Endodermal cell (in vitro differentiated cells): Measurements from ENCODE around the gene SALL3. TPM values are rescaled to one million over a fixed set of nuclear protein-coding genes. Genes with fewer than 3 reads are reported as not detected.

Experiments used
- DNase-seq: peaks from one replicate; pipeline ENCODE4 v3.0.0-alpha.2; 2017
- H3K27ac ChIP-seq: 2 replicates; pipeline ENCODE4 v1.5.1; 2013; ENCODE audit warnings: mild to moderate bottlenecking, low read depth, low read length, moderate library complexity
- H3K27me3 ChIP-seq: 2 replicates; pipeline ENCODE4 v1.6.1; 2013; ENCODE audit warnings: mild to moderate bottlenecking, low read length, moderate library complexity; ENCODE audit not compliant: insufficient read depth, control insufficient read depth, poor library complexity, severe bottlenecking
- H3K36me3 ChIP-seq: 2 replicates; pipeline ENCODE4 v1.7.0; 2013; ENCODE audit warnings: mild to moderate bottlenecking, low read length, moderate library complexity; ENCODE audit not compliant: control insufficient read depth, insufficient read depth
- H3K4me1 ChIP-seq: one replicate; pipeline ENCODE4 v1.7.0; 2013; ENCODE audit warnings: low read length; ENCODE audit not compliant: control insufficient read depth, insufficient read depth
- H3K4me3 ChIP-seq: 2 replicates; pipeline ENCODE4 v1.5.1; 2013; ENCODE audit warnings: mild to moderate bottlenecking, low read length, moderate library complexity
- H3K9ac ChIP-seq: 2 replicates; pipeline ENCODE4 v1.6.1; 2013; ENCODE audit warnings: mild to moderate bottlenecking, low read length, moderate library complexity; ENCODE audit not compliant: poor library complexity, severe bottlenecking; ENCODE audit errors: extremely low read depth
- H3K9me3 ChIP-seq: 2 replicates; pipeline ENCODE4 v1.6.1; 2013; ENCODE audit warnings: mild to moderate bottlenecking, low read length, moderate library complexity; ENCODE audit not compliant: control insufficient read depth
- H3K27ac Mint-ChIP-seq: 2 replicates; pipeline ENCODE4 v1.8.0; 2020; ENCODE audit warnings: mixed read lengths
- H3K27me3 Mint-ChIP-seq: 2 replicates; pipeline ENCODE4 v1.8.0; 2021; ENCODE audit warnings: mild to moderate bottlenecking, mixed read lengths; ENCODE audit not compliant: insufficient read depth
- H3K36me3 Mint-ChIP-seq: 2 replicates; pipeline ENCODE4 v1.8.0; 2020; ENCODE audit warnings: low read depth, mixed read lengths
- H3K4me1 Mint-ChIP-seq: 2 replicates; pipeline ENCODE4 v1.8.0; 2020; ENCODE audit warnings: mixed read lengths
- H3K4me3 Mint-ChIP-seq: 2 replicates; pipeline ENCODE4 v1.8.0; 2020; ENCODE audit warnings: mild to moderate bottlenecking, moderate library complexity, mixed read lengths
- H3K9me3 Mint-ChIP-seq: 2 replicates; pipeline ENCODE4 v1.8.0; 2020; ENCODE audit warnings: mild to moderate bottlenecking, mixed read lengths
- CTCF ChIP-seq: fragments of 200-600 bp; sonication (generic); conservative IDR thresholded peaks from 2 replicates; pipeline ENCODE4 v1.5.0; 2021; ENCODE audit warnings: antibody characterized with exemption, mild to moderate bottlenecking
- WGBS, 2 experiments: methylation state at CpG; one replicate each; pipeline versions ENCODE4 v1.1.5 to v1.1.7; 2013; ENCODE audit warnings: missing lambda C conversion rate in 2 of 2, mixed read lengths in 1 of 2; ENCODE audit not compliant: insufficient coverage in 1 of 2, insufficient read length in 1 of 2; 5-methylcytosine and 5-hydroxymethylcytosine counted together
- total RNA-seq, 2 donors: library from RNA; stranded (reverse); fragmentation: NEBNext Ultra II Directional in 1 of 2; extraction: Animal tissue kit (Norgen Biotek cat#: 25700) in 1 of 2; gene quantifications; 2 replicates in 1 of 2; 3 replicates in 1 of 2; pipeline ENCODE4 v1.2.1, GENCODE V29; 2021

Gene SALL3
- total RNA-seq, 2 donors from 2014 or later: 9.5 to 36.4 TPM

- Mint-ChIP-seq H3K4me3 (no peak overlapping the region), H3K27ac (no peak overlapping the region), H3K36me3 (peaks cover 41% of the 10 kb centered on the region), H3K9me3 (peaks cover 7% of the 10 kb centered on the region), H3K4me1 (peaks cover 28% of the 10 kb centered on the region), H3K27me3 (no peaks in the 10 kb centered on the region)
- Histone ChIP-seq H3K36me3 (no peaks in the 10 kb centered on the region), H3K9ac (no peak overlapping the region), H3K27me3 (no peaks in the 10 kb centered on the region), H3K4me3 (no peak overlapping the region), H3K4me1 (no peaks in the 10 kb centered on the region), H3K27ac (no peak overlapping the region), H3K9me3 (no peaks in the 10 kb centered on the region)
- DNase-seq: no peak
- 97 to 98% methylated on average over 54 to 125 of the region's 129 CpGs for WGBS, 2 experiments
- no peak for TF ChIP-seq CTCF
Measured at GRCh38 chr18:78992041-78993011, 12.7 kb downstream of the SALL3 start.

DNA sequence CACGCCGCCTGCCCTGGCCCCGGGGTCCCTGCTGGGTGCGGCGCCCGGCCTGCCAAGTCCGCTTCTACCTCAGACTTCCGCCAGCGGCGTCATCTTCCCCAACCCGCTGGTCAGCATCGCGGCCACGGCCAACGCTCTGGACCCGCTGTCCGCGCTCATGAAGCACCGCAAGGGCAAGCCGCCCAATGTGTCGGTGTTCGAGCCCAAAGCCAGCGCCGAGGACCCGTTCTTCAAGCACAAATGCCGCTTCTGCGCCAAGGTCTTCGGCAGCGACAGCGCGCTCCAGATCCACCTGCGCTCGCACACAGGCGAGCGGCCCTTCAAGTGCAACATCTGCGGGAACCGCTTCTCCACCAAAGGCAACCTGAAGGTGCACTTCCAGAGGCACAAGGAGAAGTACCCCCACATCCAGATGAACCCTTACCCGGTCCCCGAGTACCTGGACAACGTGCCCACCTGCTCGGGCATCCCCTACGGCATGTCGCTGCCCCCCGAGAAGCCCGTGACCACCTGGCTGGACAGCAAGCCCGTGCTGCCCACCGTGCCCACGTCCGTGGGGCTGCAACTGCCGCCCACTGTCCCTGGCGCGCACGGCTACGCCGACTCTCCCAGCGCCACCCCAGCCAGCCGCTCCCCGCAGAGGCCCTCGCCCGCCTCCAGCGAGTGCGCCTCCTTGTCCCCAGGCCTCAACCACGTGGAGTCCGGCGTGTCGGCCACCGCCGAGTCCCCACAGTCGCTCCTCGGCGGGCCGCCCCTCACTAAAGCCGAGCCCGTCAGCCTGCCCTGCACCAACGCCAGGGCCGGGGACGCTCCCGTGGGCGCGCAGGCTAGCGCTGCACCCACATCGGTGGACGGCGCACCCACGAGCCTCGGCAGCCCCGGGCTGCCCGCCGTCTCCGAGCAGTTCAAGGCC, 13.7 kb downstream of the SALL3 start:
- 97% methylated on average over 66 to 90 of the region's 90 CpGs for WGBS, 2 experiments
- Mint-ChIP-seq H3K9me3 (peaks cover 7% of the 10 kb centered on the region), H3K27me3 (no peaks in the 10 kb centered on the region), H3K36me3 (peaks cover 46% of the 10 kb centered on the region), H3K4me3 (no peak overlapping the region), H3K4me1 (peaks cover 19% of the 10 kb centered on the region), H3K27ac (no peak overlapping the region)
- Histone ChIP-seq H3K27ac (no peak overlapping the region), H3K9me3 (no peaks in the 10 kb centered on the region), H3K4me1 (no peaks in the 10 kb centered on the region), H3K27me3 (no peaks in the 10 kb centered on the region), H3K4me3 (no peak overlapping the region), H3K9ac (no peak overlapping the region), H3K36me3 (no peaks in the 10 kb centered on the region)
- no peak for TF ChIP-seq CTCF
- DNase-seq: no peak

GRCh38 chr18:78994000-78994399, 14.4 kb downstream of the SALL3 start:
- 96 to 99% methylated on average over 35 to 37 of the region's 37 CpGs for WGBS, 2 experiments
- no peak for DNase-seq
- H3K27me3 Mint-ChIP-seq: no peaks in the 10 kb centered on the region
- no peaks in the 10 kb centered on the region for H3K4me1 ChIP-seq
- peaks cover 13% of the 10 kb centered on the region for H3K4me1 Mint-ChIP-seq
- no peaks in the 10 kb centered on the region for H3K27me3 ChIP-seq
- no peak overlapping the region for H3K4me3 ChIP-seq
- no peak overlapping the region for H3K27ac ChIP-seq
- peaks cover 2% of the 10 kb centered on the region for H3K36me3 ChIP-seq
- peaks cover 7% of the 10 kb centered on the region for H3K9me3 Mint-ChIP-seq
- no peak for TF ChIP-seq CTCF
- H3K9me3 ChIP-seq: no peaks in the 10 kb centered on the region
- H3K27ac Mint-ChIP-seq: no peak overlapping the region
- no peak overlapping the region for H3K9ac ChIP-seq
- H3K4me3 Mint-ChIP-seq: no peak overlapping the region
- H3K36me3 Mint-ChIP-seq: peaks cover 53% of the 10 kb centered on the region
